Smooth muscle cell of the pulmonary artery (primary cell): ENCODE data around the gene NPHP1. TPM values are rescaled to one million over a fixed set of nuclear protein-coding genes. Genes with fewer than 3 reads are reported as not detected.

Experiments
- total RNA-seq: library from RNA; depleted of rRNA; stranded (reverse); fragments of >200 nt; gene quantifications from 2 replicates; pipeline ENCODE4 v1.2.3, GENCODE V29; 2014

Gene NPHP1
- total RNA-seq = 3.9 and 4.4 TPM in 2 replicates

DNA sequence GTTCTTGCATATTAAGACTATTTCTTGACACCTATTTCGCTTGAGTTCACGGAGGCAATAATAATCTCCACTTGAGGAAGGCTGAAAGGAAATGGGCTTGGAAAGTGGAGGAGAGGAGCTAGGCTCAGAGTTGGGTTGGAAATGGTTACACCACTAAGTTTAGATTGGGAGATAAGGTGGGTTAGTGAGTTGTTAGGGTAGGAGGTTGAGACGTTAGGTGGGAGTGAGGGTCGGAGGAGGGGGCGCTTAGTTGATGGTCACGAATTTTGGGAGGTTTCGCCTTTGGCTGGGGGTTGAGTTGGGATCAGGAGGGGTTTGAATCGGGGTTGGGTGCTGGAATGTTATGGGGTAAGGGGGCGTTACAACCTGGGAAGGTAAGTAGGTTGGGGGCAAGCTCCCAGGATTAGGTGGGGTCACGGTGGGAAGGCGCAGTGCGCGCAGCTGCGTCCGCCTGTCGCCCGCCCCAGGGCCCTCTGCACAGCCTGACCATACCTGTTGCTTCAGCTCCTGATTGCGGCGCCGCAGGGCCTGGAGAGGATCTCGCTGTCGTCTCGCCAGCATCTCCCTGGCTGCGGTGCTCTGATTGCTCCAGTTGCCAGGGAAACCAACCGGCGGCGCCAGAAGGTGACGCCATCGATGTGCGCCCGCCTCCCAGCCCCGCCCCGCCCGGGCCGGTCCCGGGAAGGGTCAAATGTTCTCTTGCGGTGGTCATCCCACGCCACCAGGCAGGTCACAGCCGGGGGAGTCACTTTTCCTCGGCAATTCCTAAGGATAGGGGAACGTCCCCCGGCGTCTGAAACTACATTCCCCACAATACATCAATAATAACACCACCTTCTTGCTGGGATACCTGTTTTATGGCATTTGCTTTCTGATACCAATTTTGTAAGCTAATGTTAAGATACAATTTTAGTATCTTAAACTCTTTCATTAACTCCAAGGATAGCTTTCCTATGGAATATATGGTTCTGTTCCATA is at the start of gene NPHP1:
TSS of gene NPHP1 (minus strand) at position 606 of the 978 bp plus-strand sequence. CDS start at position 561, 45 bp downstream.

DNA sequence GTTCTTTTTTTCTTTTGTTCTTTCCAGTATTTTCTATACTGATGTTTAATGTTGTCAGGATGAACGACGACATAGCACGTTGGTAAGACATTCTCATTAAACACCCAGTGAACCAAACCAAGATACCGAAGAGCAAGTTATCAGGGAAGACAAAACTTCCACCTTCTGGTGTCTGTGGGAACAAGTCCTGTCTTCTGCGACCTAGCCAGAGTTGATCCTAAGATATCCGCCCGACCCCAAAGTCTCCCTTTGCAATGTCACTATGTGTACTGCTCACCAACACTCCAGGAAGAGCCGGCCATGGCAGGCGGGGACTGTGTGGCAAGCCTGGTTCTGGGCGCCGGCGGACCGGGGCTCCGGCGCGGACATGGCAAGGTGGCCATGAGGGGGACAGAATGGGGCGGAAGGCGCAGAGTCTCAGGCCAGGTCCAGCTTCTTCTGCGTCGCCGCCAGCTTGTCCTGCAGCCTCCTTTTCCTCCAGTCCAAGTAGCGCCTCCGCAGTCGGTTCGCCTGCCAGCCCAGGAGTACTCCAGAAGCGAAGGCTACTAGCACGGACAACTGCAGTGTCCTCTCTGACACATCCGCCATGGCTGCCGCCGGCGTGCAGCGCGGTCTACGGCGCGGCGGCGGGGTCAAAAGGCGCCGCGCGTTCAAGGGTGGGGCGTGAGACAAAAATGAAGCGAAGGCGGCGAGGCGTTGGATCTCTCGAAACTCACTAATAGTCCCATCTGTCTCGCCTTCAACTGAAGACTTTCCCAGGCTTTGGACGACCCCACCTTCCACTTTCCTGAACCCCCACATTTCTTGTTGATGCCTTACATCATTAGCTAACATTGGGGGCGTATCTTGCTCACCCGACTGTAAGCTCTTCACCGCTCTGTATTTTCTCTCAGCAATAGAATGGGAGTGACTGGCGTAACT is 7.4 kb upstream of the NPHP1 start, which contains the start of gene MTLN:
TSS of gene MTLN (minus strand) at position 610 of the 921 bp plus-strand sequence. CDS start at position 588, 22 bp downstream.

DNA sequence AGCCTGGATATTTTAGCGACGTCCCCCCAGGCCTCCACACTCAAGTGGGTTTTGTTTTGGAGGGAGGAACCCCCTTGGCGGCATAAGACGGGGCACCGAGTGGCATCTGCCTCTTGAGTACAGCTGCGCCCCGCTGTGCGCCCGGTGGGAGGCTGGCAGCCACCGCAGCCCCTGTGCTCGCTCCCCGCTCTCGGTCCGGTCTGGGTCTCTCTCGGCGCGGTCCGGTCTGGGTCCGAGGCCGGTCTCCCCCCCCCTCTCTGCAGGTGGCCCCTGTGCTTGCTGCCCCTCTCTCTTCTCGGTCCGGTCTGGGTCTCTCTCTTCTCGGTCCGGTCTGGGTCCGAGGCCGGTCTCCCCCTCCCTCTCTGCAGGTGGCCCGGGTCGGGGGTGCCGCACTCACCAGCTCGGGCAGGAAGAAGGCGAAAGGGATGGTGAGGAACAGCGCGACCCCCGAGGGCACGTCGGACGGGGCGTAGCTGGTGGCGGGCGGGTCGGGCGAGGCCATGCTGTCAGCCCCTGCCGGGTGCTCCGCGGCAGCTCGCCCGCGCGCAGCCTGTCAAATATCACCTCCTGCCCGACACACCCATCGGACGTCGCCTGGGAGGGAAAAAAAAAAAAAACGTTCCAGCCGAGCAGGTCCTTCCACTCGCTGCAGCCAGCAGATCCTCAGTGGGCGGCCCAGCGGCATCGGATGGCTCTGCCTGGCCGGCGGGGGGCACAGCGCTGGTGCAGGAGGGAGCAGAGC is 89.4 kb downstream of the NPHP1 start, which contains the start of gene MALL:
TSS of gene MALL (minus strand) at position 532 of the 742 bp plus-strand sequence. CDS start at position 502, 30 bp downstream.

Other genes starting within 250 kb of the NPHP1 start
- gene MALL, start 89.2 kb downstream of the NPHP1 start, total RNA-seq = 47.8 and 48.5 TPM in 2 replicates
- 36.6 and 39.7 TPM in 2 replicates for gene MTLN, start 7.5 kb upstream of the NPHP1 start, total RNA-seq